ENCODE results near the gene ZNF746.
A peak's percentile ranks its signal among the peaks of the same experiment; 100 is the strongest.

The ZNF746 gene

DNA sequence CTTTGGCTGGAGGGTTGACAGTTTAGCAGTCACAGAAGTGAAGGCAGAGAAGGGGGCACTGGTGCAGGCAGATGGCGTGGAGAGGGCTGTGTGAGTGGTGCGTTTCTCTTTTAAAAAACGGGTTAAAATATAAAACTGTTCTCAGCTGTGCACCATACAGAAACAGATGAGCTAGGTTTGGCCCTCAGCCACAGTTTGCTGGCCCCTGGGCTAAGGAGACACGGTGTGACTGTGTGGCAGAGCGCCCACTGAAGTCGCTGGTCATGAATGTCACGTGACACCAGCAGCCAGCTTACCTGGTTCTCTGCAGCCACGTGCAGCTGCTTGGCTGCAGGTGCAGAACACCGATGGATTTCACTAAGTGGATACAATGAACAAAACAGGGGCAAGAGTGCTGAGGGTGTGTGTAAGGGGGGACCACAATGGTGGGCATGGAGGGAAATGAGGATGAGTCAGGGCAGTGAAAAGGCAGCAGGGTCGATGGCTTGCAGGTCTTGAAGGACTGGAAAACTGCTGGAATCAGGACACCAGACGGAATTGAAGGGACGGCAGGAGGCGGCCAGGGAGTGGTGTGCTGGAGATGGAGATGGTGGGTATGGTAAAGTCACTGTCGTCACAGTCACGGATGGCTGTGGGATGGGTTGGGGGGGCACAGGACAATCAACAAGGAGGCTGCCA lies 7.4 kb downstream of the ZNF746 start:
- DNase-seq (ENCODE audit: low read depth) = no peak

DNA sequence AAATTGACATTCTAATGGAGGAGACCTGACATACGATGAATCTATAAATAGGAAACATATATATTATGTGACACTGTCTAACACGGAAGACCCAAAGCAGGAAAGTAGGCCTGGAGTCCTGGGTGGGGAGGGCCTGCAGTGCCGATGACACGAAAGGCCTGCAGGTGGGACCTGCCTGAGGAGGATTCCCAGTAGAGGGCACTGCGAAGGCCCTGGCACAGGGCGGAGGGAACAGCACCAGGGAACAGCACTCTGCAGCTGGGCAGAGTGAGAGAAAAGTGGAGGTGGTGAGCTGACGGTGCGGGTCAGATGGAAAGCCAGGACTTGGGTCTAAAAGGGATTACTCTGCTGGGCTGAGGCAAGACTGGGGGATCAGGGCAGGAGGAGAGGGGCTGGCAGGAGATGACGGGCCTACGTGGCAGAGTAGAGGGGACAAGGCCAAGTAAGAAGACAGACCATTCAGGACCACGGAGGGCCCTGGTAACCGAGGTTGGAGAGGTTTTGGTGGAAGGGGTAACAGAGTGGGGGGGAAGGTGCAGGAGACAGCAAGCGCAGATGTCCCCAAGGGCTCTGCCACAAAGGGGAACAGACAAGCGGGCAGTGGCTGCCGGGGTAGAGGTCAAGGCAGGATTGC lies 8.1 kb downstream of the ZNF746 start:
- no peak for DNase-seq (ENCODE audit: low read depth)

DNA sequence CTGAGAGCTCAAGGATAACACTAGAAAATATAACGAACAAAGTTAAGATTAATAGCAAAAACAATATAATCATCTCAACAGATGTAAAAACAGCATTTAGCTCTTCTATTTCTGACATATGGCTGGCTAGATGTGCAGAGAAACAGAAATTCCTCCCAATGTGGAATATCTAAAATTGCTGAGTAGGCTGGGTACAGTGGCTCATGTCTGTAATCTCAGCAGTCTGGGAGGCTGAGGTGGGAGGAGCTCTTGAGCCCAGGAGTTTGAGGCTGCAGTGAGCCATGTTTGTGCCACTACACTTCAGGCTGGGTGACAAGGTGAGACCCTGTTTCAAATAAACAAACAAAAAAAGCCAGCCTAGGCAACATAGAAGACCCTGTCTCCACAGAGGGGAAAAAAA lies 18.0 kb downstream of the ZNF746 start:
- no peak for DNase-seq (ENCODE audit: low read depth)

DNA sequence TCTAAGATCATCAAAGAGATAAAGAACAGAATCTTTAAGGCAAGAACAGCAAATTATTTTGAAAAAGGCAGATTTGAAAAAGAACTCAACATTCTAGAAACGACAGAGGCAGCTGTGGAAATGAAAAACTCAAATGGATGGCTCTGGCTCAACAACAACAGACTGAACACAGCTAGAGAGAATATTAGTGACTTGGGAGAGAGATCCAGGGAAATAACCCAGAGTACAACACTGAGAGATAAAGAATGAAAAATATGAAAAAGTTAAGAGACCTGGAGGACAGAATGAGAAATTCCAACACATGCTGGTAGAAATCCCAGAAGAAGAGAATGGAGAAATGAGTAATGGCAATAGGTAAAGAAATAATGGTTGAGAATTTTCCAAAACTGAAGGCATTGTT lies 18.9 kb downstream of the ZNF746 start:
- no peak for DNase-seq (ENCODE audit: low read depth)

DNA sequence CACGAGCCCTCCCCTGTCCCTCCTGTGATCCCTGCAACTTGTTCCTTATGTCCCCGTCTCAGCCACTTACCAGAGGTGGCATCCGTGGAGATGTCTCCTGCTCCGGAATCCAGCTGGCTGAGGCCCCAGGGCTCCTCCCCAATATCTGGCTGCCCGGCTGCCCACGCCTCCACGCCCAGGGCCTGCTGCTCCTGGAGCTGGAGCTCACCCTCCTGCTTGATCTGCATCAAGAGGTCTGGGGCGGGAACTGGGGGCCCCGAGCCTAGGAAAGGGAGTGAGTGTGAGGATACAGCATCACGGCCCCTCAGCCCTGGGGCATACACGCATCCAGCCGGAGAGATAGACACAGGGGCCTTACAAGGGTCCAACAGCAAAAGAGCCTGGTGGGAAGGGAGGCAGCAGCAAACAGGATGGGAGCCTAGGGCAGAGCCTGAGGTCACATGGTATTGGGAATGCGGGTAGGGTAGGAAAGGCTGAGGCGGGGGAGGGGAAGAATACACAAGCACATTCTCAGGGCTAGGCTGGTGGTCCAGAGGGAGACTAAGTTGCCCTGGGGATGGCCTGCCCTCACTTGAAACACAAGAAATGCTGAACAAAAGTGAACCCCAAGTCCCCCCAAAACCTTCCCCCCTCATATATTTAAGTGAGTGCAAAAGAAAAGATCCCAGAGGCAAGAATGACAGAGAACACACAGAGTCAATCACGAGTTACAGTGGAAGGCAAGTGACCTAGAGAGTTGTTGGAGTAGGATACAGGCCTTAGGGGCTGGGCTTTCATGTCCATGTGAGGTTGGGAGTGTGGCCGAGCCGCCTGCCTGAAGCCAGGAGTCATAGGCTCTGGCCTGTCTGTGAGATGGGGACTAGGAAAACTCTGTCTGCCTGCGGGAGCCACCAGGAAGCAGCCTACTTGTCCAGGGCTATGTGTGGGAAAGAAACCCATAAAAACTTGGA lies 19.8 kb downstream of the ZNF746 start:
- DNase-seq (ENCODE audit: low read depth) = no peak

DNA sequence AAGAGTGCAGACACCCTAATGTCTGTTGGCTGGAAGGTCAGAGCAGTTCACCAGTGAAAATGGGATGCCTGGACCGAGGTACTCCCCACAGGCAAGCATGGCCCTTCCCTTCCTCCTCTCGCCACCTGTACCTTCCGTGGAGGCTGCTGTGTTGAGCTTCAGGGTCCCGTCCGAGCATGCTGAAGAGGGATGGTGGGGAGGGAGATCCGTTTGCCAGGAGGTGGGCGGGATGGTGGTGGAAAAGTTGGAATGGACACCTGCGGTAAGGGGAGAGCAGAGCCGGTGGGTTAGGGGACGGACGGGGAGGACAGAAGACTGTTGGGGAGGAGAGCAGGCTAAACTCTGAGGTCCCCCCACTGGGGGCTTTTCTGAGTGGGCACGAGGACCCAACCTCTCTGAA lies 20.8 kb downstream of the ZNF746 start:
- DNase-seq (ENCODE audit: low read depth) = no peak

DNA sequence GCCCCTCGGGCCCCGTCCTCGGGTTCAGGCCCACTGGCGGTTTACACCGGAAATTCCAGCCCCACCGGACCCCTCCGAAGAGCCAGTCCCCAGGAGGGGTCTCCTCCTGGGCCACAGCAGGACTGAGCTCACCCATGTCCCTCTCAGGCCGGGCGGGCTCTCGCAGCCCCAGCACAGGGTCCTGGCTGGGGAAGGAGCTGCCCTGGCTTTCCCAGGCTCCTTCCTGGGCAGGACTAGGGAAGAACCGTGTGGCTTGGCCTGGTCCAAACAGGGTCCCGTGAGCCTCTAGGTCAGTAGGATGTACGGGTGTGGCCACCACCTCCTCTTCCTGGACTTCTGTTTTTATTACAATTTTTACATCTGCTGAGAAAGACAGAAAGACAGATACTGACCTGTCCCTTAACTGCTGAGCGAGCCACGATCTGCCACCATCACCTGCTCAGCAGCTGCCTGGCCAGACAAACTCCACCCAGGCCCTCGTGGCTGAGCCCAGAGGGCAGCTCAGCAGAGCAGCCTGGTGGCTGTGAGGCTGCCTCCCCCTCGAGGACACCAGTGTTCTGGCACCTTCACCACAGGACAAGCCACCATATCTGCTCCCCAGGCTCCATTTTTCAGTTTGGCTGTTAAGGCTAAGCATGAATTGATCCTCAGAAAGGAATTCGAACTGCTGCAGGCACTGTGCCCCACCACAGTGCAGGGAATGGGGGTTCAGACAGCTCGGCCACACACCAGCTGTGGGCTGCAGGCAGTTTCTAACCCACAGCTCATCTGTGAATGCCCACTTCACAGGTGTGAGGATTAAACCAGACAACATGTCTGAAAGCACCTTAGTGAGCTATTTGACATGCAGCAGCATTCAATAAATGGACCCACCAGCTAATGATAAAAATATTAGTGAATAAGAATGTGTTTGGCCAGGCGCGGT lies 22.2 kb downstream of the ZNF746 start:
- no peak for DNase-seq (ENCODE audit: low read depth)

DNA sequence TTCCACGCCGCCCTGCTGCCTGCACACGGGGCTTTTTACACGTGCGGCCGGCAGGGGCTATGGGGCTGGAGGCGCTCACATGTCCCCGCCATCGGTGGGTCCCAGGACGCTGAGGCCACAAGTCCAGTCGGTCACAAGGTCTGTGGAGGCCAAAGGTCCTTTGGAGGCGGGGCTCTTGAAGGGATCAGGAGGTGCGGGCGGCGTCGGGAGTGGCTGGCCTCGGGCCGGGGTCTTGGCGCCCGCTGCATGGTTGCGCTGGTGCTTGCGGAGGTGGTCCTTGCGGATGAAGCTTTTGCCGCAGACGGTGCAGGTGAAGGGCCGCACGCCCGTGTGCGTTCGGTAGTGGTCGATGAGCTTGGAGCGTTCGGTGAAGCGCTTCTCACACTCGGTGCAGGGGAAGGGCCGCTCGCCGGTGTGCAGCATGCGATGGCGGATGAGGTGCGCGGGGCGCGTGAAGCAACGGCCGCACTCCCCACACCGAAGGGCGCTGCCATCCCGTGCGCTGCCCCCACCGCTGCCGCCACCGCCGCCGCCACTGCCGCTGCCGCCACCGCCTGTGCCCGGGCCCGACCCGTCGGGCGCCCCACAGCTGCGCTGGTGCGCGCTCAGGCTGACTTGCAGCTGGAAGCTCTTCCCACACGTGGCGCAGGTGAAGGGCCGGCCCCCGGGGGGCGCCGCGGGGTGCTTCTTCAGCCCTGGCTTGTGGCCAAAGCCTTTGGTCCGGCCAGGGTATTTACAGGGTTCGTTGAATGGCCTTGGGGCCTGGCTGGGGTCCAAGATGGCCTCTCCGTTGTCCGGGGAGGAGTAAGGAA lies 23.1 kb downstream of the ZNF746 start:
- DNase-seq (ENCODE audit: low read depth) = no peak

DNA sequence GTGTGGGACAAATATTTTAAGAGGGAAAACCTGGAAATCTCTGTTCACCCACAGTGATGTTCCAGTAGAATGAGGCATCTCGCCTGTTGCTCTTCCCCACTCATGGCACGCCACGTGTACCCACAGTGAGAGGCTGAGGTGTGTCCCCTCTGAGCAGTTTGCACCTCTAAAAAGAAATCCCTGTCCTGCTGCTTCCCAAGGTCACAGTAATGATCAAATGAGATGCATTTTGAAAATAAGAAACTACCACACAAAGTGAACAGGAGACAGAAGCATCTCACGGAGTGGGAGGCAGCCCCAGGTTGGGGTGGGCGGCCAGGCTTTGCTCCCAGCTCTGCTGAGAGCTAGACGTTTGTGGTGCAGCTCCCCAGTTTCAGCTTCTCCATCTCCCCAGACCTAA lies 24.4 kb downstream of the ZNF746 start:
- no peak for DNase-seq (ENCODE audit: low read depth)

DNA sequence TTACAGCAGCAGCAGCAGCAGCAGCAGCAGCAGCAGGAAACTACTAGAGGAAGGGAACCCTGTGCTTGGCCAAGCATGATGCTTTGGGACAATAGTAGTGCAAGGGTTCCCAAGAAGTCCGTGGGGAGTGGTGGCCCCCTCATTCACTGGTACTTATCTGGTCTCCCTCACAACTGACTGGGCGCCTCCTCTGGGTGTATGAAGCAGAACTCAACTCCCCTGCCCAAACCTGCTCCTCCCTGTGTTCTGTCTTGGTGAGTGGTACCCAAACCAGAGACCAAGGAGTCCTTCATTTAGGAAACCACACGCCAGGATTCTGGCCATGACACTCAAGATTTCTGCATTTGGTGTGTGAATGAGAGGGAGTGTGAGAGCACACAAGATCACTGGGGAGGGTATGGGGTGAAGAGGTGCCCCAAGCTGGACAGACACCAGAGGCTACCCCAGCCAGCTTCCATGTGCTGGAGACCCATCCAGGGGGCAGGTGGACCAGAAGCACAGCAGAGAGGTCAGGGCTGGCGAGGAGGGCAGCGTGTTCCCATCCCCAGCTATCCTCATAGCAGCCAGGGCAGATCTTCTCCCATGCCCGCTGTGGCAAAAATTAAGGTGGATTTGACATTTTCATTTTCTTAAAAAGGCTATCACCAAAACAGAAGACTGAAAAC lies 26.2 kb downstream of the ZNF746 start:
- no peak for DNase-seq (ENCODE audit: low read depth)

DNA sequence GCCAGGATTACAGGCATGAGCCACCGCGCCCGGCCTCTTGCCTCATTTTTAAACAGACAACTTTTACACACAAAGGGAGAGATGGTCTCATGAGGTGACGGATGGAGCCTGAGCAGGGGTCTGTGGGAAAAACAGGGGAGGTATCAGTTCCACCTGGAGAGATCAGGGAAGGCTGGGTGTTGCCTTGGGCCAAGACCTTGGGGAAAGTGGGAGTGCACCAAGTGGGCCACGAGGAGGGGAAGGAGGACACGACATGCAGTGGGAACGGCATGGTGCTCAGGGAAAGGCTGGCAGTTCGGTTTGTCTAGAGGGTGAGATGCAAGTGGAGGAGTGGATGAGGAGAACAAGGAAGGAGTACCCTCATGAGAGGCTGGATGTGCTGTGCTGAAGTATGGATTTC lies 27.8 kb downstream of the ZNF746 start:
- no peak for DNase-seq (ENCODE audit: low read depth)

DNA sequence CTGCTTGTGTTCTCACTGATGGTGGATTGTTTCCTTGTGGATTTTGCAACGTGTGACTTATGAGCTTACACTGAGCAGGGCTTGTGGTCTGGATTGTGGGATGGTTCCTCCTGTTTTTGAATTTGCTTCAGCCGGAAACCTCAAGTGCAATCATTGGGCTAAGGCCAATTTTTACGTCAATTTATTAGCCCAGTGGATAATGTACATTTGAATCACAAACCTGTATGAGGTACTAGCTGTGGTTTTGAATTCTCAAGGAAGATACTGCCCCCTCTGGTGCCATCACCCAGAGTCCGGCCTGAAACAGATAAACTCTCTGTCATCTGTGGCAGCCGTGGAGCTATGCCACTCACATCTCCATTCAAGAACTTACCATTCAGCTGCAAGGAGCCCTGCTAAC lies 29.4 kb downstream of the ZNF746 start:
- DNase-seq (ENCODE audit: low read depth) = no peak

DNA sequence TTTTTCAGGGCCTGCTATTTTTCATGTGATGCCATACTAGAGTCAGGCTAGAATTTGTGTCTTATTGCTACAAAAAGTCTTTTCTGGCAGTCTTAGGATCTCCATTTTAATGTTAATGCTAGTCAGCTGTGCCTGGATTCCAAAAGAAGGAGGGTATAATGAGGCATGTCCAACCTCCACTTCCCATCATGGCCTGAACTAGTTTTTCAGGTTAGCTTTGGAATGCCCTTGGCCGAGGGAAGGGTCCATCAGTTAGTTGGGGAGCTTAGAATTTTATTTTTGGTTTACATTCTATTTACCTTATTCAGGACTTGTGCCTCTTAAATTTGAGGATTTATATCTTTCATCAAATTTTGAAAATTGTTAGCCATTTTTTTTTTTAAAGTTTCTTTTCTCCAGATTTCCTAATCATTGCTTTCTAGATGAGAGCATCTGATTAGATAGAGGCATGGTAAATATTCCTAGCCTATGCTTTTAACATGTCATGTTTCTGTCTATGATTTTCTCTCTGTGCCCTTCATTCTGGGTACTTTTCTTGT lies 30.2 kb downstream of the ZNF746 start:
- no peak for DNase-seq (ENCODE audit: low read depth)

DNA sequence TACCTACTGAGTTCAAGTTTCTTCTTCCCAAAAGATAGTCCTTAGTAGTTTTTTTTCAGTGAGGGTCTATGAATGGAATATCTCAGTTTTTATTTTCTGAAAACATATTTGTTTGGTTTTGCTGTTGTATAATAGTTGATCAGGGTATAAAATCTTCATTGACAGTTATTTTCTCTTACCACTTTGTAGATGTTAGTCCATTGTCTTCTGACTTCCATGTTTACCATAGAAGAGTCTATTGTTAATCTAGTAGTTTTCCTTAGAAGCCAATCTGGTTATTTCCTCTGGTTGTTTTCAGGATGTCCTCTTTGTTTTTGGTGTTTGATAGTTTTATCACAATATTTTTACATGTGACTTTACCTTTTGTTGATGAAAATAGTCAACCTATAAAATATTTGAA lies 31.2 kb downstream of the ZNF746 start:
- no peak for DNase-seq (ENCODE audit: low read depth)

DNA sequence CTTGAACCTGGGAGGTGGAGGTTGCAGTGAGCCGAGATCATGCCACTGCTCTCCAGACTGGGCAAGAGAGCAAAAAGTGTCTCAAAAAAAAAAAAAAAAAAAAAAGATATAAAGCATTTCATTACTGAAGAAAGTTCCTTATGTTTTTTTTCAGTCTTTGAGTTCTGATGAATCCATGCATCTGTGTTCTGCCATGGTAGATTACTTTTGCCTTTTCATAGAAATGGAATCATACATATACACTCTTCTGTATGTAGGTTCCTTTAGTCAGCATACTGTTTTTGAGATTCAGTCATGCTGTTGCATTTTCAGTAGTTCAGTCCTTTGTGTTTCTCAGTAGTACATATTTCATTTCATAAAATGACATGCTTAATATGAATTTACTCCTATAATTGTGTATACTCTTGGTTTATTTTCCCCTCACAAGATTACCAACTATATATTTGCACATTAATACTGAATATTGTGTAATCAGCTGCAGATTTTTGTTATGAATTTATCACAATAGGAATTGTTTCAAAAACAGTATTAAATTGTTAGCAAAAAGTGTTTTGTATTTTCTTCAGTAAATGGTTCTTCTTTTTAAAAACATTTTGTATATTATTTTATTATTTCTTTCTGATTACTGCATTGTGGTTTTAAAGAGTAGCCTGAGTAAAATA lies 34.0 kb downstream of the ZNF746 start:
- no peak for DNase-seq (ENCODE audit: low read depth)

DNA sequence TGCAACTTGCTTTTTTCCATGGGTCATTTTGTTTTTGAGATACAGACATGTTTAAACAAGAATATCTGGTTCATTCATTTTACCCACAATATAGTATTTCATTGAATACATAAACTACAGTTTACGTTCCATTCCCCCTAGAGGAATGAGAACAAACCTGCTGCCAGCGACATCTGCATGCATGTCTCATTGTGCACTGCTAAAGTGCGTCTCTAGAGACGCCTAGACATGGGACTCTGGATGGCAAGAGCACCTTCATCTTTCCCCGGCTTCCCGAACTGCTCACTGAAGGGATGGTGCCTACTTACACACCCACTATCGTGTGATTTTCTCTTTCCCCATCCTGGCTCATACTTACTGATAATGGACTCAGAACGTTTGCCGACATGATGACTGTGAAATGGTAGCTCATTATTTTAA lies 35.5 kb downstream of the ZNF746 start:
- no peak for DNase-seq (ENCODE audit: low read depth)

DNA sequence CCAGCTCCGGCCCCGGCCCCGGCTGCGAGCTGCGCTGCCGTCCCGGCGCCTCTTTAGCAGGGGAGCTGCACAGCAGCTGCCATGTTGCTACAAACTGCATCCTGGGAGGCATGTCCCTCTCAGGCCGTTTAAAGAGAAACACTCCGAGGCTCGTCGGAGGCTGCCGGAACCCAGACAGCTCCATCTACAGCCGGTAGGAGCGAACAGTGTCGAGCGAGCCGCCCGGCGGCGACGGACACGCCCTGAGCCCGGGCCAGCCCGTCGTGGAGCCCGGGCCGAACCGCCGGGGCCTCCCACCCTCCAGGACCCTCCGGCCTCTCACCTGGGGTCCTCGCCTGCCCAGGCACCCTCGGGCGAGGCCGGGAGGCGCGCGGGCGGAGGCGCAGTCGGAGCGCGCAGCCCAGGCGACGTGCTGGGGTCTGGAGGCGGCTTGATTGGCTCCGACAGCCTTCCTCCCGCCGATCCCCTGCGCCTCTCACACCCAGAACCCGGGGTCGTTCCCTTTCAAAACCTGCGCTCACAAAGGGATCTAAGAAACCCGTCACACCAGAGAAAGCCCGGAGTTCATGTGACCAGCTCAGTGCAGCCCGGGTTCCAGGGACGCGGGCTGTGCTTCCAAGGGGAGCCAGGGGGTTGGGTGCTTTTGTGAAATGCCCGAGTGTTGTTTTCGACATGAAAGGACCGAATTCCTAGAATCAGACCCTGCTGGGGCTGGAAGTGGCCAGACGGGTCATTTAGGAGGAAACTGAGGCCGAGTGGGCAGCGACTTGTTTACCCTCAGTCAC lies 36.9 kb downstream of the ZNF746 start, which contains the start of gene ZNF777:
TSS of gene ZNF777 (minus strand) at position 570 of the 785 bp plus-strand sequence. CDS start 5,040 bp downstream, outside the sequence.
- peak; percentile 87 for DNase-seq (ENCODE audit: low read depth)

Data from fibroblast of gingiva (primary cell).